Naive thymus-derived CD4-positive, alpha-beta T cell (primary cell): ENCODE data around the gene MIP. TPM values are rescaled to one million over a fixed set of nuclear protein-coding genes. Genes with fewer than 3 reads are reported as not detected.

Experiments
- ATAC-seq: fragments of 150-1000 bp; cut with Tn5 transposase; 2 replicates; pipeline ENCODE4 v1.10.0; 2021; ENCODE audit warnings: mild to moderate bottlenecking, moderate library complexity
- CTCF ChIA-PET: fragments of 350-600 bp; sonication (Branson Sonifier 250); formaldehyde crosslinking; loops from one replicate; lab custom pipeline; 2021; ENCODE audit warnings: antibody characterized with exemption; lab: Charles Lee
- POLR2A ChIA-PET: fragments of 350-600 bp; sonication (Branson Sonifier 250); formaldehyde crosslinking; loops from one replicate; lab custom pipeline; 2021; ENCODE audit warnings: antibody characterized with exemption, inconsistent platforms; lab: Charles Lee
- DNase-seq, 9 donors: peaks; one replicate each; pipeline versions ENCODE4 v3.0.0 to v3.0.0-alpha.2; 2020 to 2022; ENCODE audit warnings: mixed read lengths in 1 of 9
- H3K27ac ChIP-seq: one replicate; pipeline ENCODE4 v1.7.0; 2013; ENCODE audit warnings: mild to moderate bottlenecking, low read depth, low read length, moderate library complexity
- H3K27me3 ChIP-seq, 2 donors: one replicate each; pipeline ENCODE4 v1.7.0; 2013; ENCODE audit warnings: low read length in 2 of 2, mild to moderate bottlenecking in 2 of 2, moderate library complexity in 2 of 2; ENCODE audit not compliant: control insufficient read depth in 2 of 2, insufficient read depth in 2 of 2
- H3K36me3 ChIP-seq, 3 experiments: 1 replicate in 2 of 3; 2 replicates in 1 of 3; pipeline ENCODE4 v1.7.0; 2013; ENCODE audit warnings: low read length in 3 of 3, mild to moderate bottlenecking in 3 of 3, moderate library complexity in 1 of 3; ENCODE audit not compliant: insufficient read depth in 3 of 3, control insufficient read depth in 2 of 3
- H3K4me1 ChIP-seq, 2 donors: one replicate each; pipeline ENCODE4 v1.7.0; 2013; ENCODE audit warnings: low read length in 2 of 2, mild to moderate bottlenecking in 2 of 2, moderate library complexity in 1 of 2; ENCODE audit not compliant: control insufficient read depth in 2 of 2, insufficient read depth in 2 of 2
- H3K4me3 ChIP-seq: 2 replicates; pipeline ENCODE4 v1.7.0; 2013; ENCODE audit warnings: mild to moderate bottlenecking, low read length
- H3K9me3 ChIP-seq, 3 experiments: 1 replicate in 2 of 3; 2 replicates in 1 of 3; pipeline ENCODE4 v1.7.0; 2013; ENCODE audit warnings: low read length in 3 of 3; ENCODE audit not compliant: control insufficient read depth in 2 of 3
- H3K27ac Mint-ChIP-seq, 9 donors: one replicate each; pipeline ENCODE4 v1.8.0; 2020 to 2022; ENCODE audit warnings: mixed read lengths in 9 of 9, mild to moderate bottlenecking in 8 of 9, moderate library complexity in 5 of 9, inconsistent platforms in 2 of 9
- H3K27me3 Mint-ChIP-seq, 5 donors: one replicate each; pipeline ENCODE4 v1.8.0; 2021 to 2022; ENCODE audit warnings: mixed read lengths in 5 of 5, mild to moderate bottlenecking in 1 of 5
- H3K36me3 Mint-ChIP-seq, 5 donors: one replicate each; pipeline ENCODE4 v1.8.0; 2020 to 2022; ENCODE audit warnings: mixed read lengths in 5 of 5, mild to moderate bottlenecking in 3 of 5, inconsistent platforms in 1 of 5
- H3K4me1 Mint-ChIP-seq, 7 donors: one replicate each; pipeline ENCODE4 v1.8.0; 2020 to 2022; ENCODE audit warnings: mixed read lengths in 7 of 7, mild to moderate bottlenecking in 3 of 7, inconsistent platforms in 1 of 7
- H3K4me3 Mint-ChIP-seq, 10 donors: one replicate each; pipeline ENCODE4 v1.8.0; 2020 to 2022; ENCODE audit warnings: mild to moderate bottlenecking in 10 of 10, mixed read lengths in 10 of 10, moderate library complexity in 6 of 10, inconsistent platforms in 2 of 10
- H3K9me3 Mint-ChIP-seq, 11 donors: one replicate each; pipeline ENCODE4 v1.8.0; 2020 to 2022; ENCODE audit warnings: mixed read lengths in 11 of 11, mild to moderate bottlenecking in 4 of 11, inconsistent platforms in 1 of 11, moderate library complexity in 1 of 11
- intact Hi-C, 2 donors: fragments of 100-400 bp; cut with micrococcal nuclease; formaldehyde crosslinking; loops; one replicate each; pipeline ENCODE4 v1.15.1; 2023
- polyA plus RNA-seq, 2 donors: library from polyadenylated mRNA; unstranded; fragments of 300-500 nt; fragmentation: Illumina TruSeq; gene quantifications; one replicate each; pipeline ENCODE4 v1.2.3, GENCODE V29; 2021
- total RNA-seq, 6 experiments: library from RNA in 5 of 6; stranded (reverse) in 5 of 6; gene quantifications; 1 replicate in 5 of 6; 2 replicates in 1 of 6; pipeline ENCODE4 v1.2.3 and lab custom pipeline; 2021 to 2026

The MIP gene
- total and polyA plus RNA-seq, 7 experiments from 2014 or later: not detected

DNA sequence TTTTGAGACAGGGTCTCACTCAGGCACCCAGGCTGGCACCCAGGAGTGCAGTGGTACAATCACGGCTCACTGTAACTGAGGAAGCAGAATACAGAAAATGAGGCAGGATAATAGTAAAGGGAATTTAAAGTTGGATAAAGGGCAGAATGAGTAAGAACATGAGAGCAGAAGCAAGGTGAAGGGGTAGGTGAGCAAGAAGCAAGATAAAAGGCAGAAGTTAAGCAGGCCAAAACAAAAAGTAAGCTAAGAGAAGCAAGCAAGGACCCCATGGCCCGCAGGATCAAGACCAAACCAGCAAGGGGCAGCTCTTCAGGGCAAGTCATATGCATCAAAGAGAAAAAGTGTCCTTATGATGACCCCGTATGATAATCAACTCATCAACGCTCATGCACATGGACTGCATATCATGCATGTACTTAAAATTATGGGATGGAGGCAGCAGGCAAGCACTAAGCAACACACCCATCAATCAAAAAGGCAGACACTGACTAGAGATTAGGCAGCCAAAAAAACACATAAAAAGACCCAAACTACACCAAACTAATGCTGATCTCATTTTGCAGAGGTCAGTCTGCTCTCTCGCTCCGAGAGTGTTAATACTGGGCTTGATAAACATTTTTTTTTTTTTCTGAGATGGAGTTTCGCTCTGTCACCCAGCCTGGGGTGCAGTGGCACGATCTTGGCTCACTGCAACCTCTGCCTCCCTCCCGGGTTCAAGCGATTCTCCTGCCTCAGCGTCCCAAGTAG, 16.9 kb downstream of the MIP start:
- H3K27ac ChIP-seq: no peak overlapping the region
- H3K9me3 ChIP-seq: no peaks in the 10 kb centered on the region
- H3K4me3 ChIP-seq: no peak overlapping the region
- no peaks in the 10 kb centered on the region for H3K4me1 ChIP-seq
- ChIA-PET POLR2A (interaction anchor here (1.1 kb wide), 1 partner anchor 12 kb away, joined by 5 read pairs; no protein-coding TSS in a partner anchor), CTCF (interaction anchor here (0.7 to 0.8 kb wide), 2 partner anchors 27 to 105 kb away, joined by 3 to 10 read pairs; no protein-coding TSS in a partner anchor)
- Mint-ChIP-seq H3K36me3 (peaks cover 0 to 11% (median 6%) of the 10 kb centered on the region in 5 donors), H3K4me1 (peaks cover 0 to 9% (median 0%) of the 10 kb centered on the region in 7 donors), H3K27ac (peak overlapping the region in 2 of 9 donors; percentile 65 to 77), H3K9me3 (no peaks in the 10 kb centered on the region), H3K4me3 (no peak overlapping the region), H3K27me3 (no peaks in the 10 kb centered on the region)
- H3K27me3 ChIP-seq: no peaks in the 10 kb centered on the region
- peaks cover 0 to 6% (median 0%) of the 10 kb centered on the region in 3 experiments for H3K36me3 ChIP-seq
- no peak for DNase-seq
- no peak for ATAC-seq
- intact Hi-C loops: no loop called here

DNA sequence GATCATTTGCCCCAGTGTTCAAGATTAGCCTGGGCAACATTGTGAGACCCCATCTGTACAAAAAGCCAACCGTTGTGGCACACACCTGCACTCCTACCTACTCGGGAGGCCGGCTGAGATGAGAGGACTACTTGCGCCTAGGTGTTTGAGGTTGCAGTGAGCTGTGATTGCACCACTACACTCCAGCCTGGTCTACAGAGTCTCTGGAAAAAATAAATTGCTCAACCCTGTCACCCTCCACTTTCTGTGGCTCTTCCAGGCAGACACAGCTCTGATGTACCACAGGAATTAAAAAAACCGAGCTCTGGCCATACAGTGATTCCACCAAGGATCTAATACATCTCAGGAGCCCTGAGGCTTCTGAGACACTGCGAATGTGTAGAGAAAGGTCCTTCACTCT, 19.6 kb downstream of the MIP start:
- no peaks in the 10 kb centered on the region for H3K27me3 Mint-ChIP-seq
- ATAC-seq: no peak
- no peaks in the 10 kb centered on the region for H3K9me3 Mint-ChIP-seq
- ChIA-PET POLR2A (no interaction called here), CTCF (no interaction called here)
- H3K36me3 Mint-ChIP-seq: peaks cover 0 to 24% (median 7%) of the 10 kb centered on the region in 5 donors
- H3K27ac ChIP-seq: no peak overlapping the region
- no peak overlapping the region for H3K4me3 Mint-ChIP-seq
- no peak overlapping the region for H3K27ac Mint-ChIP-seq
- intact Hi-C loops: no loop called here
- H3K4me3 ChIP-seq: no peak overlapping the region
- H3K4me1 ChIP-seq: no peaks in the 10 kb centered on the region
- no peaks in the 10 kb centered on the region for H3K9me3 ChIP-seq
- peaks cover 0 to 6% (median 0%) of the 10 kb centered on the region in 3 experiments for H3K36me3 ChIP-seq
- DNase-seq: no peak
- peaks cover 0 to 5% (median 0%) of the 10 kb centered on the region in 7 donors for H3K4me1 Mint-ChIP-seq
- H3K27me3 ChIP-seq: no peaks in the 10 kb centered on the region

DNA sequence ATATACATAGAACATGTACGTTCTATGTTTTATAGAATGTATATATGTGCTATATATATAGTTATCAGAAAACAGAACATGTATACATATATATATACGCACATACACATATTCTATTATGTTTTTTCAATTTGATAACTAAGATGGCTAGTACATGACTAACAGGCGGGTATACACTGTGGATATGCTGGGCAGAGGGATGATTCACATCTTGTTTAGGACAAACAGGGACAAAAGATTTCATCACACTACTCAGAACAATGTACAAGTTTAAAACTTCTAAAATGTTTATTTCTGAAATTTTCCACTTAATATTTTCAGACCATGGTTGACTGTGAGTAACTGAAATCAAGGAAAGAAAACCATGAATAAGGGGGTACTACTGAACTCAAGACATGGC, 22.6 kb downstream of the MIP start:
- ATAC-seq: no peak
- peaks cover 0 to 37% (median 10%) of the 10 kb centered on the region in 5 donors for H3K36me3 Mint-ChIP-seq
- no peaks in the 10 kb centered on the region for H3K9me3 Mint-ChIP-seq
- no peaks in the 10 kb centered on the region for H3K4me1 ChIP-seq
- DNase-seq: no peak
- H3K27me3 ChIP-seq: no peaks in the 10 kb centered on the region
- H3K4me1 Mint-ChIP-seq: no peaks in the 10 kb centered on the region
- POLR2A ChIA-PET: no interaction called here
- H3K36me3 ChIP-seq: peaks cover 0 to 6% (median 0%) of the 10 kb centered on the region in 3 experiments
- no peak overlapping the region for H3K27ac Mint-ChIP-seq
- H3K4me3 Mint-ChIP-seq: no peak overlapping the region
- no peak overlapping the region for H3K4me3 ChIP-seq
- H3K9me3 ChIP-seq: no peaks in the 10 kb centered on the region
- no peak overlapping the region for H3K27ac ChIP-seq
- intact Hi-C loops: no loop called here
- H3K27me3 Mint-ChIP-seq: no peaks in the 10 kb centered on the region
- CTCF ChIA-PET: no interaction called here

DNA sequence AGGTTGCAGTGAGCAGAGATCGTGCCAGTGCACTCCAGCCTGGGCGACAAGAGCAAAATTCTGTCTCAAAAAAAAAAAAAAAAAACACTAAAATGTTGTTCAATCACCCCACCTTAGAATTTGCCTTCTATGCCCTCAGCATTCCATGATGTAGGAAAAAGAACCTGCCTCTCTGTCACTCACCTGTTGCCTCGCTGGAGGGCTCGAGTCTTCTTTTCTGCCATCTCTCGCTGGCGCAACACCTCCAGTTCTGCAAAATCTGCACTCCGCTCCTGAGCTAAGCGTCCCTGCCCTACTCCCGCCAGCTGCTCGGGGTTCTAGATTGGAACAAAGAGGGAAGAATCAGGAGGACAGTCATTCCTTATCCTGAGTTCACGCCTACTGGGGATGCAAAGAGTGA, 23.2 kb downstream of the MIP start:
- H3K4me1 ChIP-seq: no peaks in the 10 kb centered on the region
- no peaks in the 10 kb centered on the region for H3K27me3 ChIP-seq
- H3K9me3 ChIP-seq: no peaks in the 10 kb centered on the region
- CTCF ChIA-PET: interaction anchor here (0.7 kb wide), 1 partner anchor 229 kb away, joined by 3 read pairs; no protein-coding TSS in a partner anchor
- Mint-ChIP-seq H3K27ac (no peak overlapping the region), H3K4me1 (no peaks in the 10 kb centered on the region), H3K27me3 (no peaks in the 10 kb centered on the region), H3K9me3 (no peaks in the 10 kb centered on the region), H3K36me3 (peaks cover 0 to 37% (median 8%) of the 10 kb centered on the region in 5 donors), H3K4me3 (no peak overlapping the region)
- intact Hi-C loops: no loop called here
- peaks cover 0 to 6% (median 0%) of the 10 kb centered on the region in 3 experiments for H3K36me3 ChIP-seq
- no peak overlapping the region for H3K27ac ChIP-seq
- ATAC-seq (no peak), DNase-seq (no peak)
- no peak overlapping the region for H3K4me3 ChIP-seq
- POLR2A ChIA-PET: no interaction called here

DNA sequence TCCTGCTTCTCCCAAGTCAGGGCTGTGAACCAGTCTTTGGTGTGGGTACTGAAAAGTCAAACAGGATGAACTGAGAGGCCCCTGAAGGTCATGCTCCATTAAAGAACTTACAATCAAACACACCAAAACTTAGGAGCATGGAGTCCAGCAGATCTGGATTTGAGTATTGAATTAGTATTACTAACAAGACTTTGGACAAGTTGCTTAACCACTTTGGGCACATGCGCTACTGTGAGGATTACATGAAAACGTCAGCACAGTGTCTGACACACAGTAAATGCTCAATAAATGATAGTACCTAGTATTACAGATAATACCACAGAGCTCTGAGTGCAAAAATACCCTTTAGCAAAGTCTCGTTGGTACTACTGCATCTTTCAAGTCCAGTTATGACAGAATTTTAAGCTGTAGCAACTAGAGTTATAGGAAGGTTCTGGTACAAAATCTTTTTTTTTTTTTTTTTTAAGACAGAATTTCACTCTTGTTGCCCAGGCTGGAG, 28.5 kb downstream of the MIP start:
- ATAC-seq: no peak

DNA sequence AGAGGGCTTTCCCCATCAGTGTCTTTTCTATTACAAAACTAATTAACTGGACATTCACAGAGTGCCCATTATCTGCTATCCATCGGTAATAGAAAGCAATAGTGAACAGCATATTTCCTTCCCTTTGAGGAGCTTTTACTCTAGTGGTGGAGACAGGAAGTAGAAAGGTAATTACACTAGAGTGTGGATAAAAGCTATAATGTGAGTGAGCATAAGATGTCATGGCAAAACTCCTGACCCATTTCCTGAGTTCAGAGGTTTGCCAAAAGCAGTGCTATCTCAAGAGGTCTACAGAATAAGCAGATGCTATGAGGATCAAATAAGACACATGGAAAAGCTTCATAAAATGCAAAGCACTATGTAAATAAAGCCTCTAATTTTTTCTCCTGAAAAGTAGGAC, 29.3 kb downstream of the MIP start:
- H3K4me3 ChIP-seq: no peak overlapping the region
- intact Hi-C loops: loop anchor here in 1 of 2 donors (1.0 kb wide), 1 partner anchor 39 kb away; no protein-coding TSS in a partner anchor
- CTCF ChIA-PET: interaction anchor here (0.6 to 1.8 kb wide), 7 partner anchors 14 to 748 kb away, joined by 3 to 6 read pairs (median 3); no protein-coding TSS in a partner anchor
- peak overlapping the region; percentile 33 to 91 (median 85) for H3K27ac Mint-ChIP-seq
- no peaks in the 10 kb centered on the region for H3K27me3 Mint-ChIP-seq
- peak overlapping the region; percentile 38 for H3K27ac ChIP-seq
- POLR2A ChIA-PET: interaction anchor here (0.9 to 2.0 kb wide), 4 partner anchors 12 to 87 kb away, joined by 4 to 13 read pairs (median 6); partner anchors contain the start of genes IL23A and STAT2
- no peaks in the 10 kb centered on the region for H3K9me3 Mint-ChIP-seq
- H3K4me3 Mint-ChIP-seq: peak overlapping the region in 8 of 10 donors; percentile 39 to 73 (median 57)
- no peaks in the 10 kb centered on the region for H3K27me3 ChIP-seq
- peaks cover 0 to 12% of the 10 kb centered on the region in 2 donors for H3K4me1 ChIP-seq
- H3K9me3 ChIP-seq: no peaks in the 10 kb centered on the region
- peaks cover 10 to 26% (median 15%) of the 10 kb centered on the region in 7 donors for H3K4me1 Mint-ChIP-seq
- peaks cover 0 to 24% (median 0%) of the 10 kb centered on the region in 3 experiments for H3K36me3 ChIP-seq
- H3K36me3 Mint-ChIP-seq: peaks cover 6 to 42% (median 17%) of the 10 kb centered on the region in 5 donors
- DNase-seq: peak in 6 of 9 donors; percentile 7 to 45 (median 35)
- peak; percentile 42 for ATAC-seq

More for the DNA sequence above, 28.5 kb downstream of the MIP start:
- H3K4me1 ChIP-seq: peaks cover 0 to 12% of the 10 kb centered on the region in 2 donors
- H3K4me3 ChIP-seq: no peak overlapping the region
- ChIA-PET POLR2A (interaction anchor here (1.4 to 2.0 kb wide), 3 partner anchors 11 to 88 kb away, joined by 5 to 13 read pairs (median 8); partner anchors contain the start of genes IL23A and STAT2), CTCF (interaction anchor here (0.5 to 1.8 kb wide), 4 partner anchors 38 to 1207 kb away, joined by 3 to 6 read pairs (median 4); partner anchors contain the start of gene B4GALNT1)
- H3K4me3 Mint-ChIP-seq: no peak overlapping the region
- peaks cover 10 to 26% (median 15%) of the 10 kb centered on the region in 7 donors for H3K4me1 Mint-ChIP-seq
- H3K27ac ChIP-seq: no peak overlapping the region
- no peaks in the 10 kb centered on the region for H3K27me3 ChIP-seq
- H3K9me3 Mint-ChIP-seq: no peaks in the 10 kb centered on the region
- no peaks in the 10 kb centered on the region for H3K9me3 ChIP-seq
- intact Hi-C loops: loop anchor here in 1 of 2 donors (1.0 kb wide), 1 partner anchor 38 kb away; no protein-coding TSS in a partner anchor
- no peaks in the 10 kb centered on the region for H3K27me3 Mint-ChIP-seq
- peaks cover 4 to 36% (median 14%) of the 10 kb centered on the region in 5 donors for H3K36me3 Mint-ChIP-seq
- DNase-seq: no peak
- peaks cover 0 to 19% (median 0%) of the 10 kb centered on the region in 3 experiments for H3K36me3 ChIP-seq
- H3K27ac Mint-ChIP-seq: no peak overlapping the region
